H1 (cell line): ENCODE measurements around the gene PIGC. TPM values are rescaled to one million over a fixed set of nuclear protein-coding genes. Genes with fewer than 3 reads are reported as not detected.

Source experiments
- CTCF ChIA-PET: fragments of 300-600 bp; sonication (Branson Sonifier 250); formaldehyde crosslinking; loops from one replicate; lab custom pipeline; 2021; ENCODE audit not compliant: partially characterized antibody; lab: Charles Lee
- POLR2A ChIA-PET: fragments of 300-600 bp; sonication (Branson Sonifier 250); formaldehyde crosslinking; loops from one replicate; lab custom pipeline; 2021; ENCODE audit warnings: inconsistent platforms; ENCODE audit not compliant: partially characterized antibody; lab: Charles Lee
- DNase-seq, 2 experiments: peaks; one replicate each; pipeline versions ENCODE4 v3.0.0 to v3.0.0-alpha.2; 2010 to 2022; ENCODE audit warnings: low spot score in 2 of 2, low read depth in 1 of 2, mixed read lengths in 1 of 2
- FAIRE-seq: peaks from 2 replicates; lab custom pipeline; 2011; peaks lifted over from hg19 to GRCh38; lab: Jason Lieb, UNC
- H2AFZ ChIP-seq: 2 replicates; pipeline ENCODE4 v1.8.1; 2012; ENCODE audit warnings: low read length, inconsistent platforms
- H2AK5ac ChIP-seq: 2 replicates; pipeline ENCODE4 v1.6.1; 2013; ENCODE audit warnings: low read depth, low read length
- H2BK120ac ChIP-seq: replicated peaks from 2 replicates; pipeline ENCODE3; 2013; ENCODE audit warnings: low read depth, low read length, inconsistent platforms
- H2BK12ac ChIP-seq: 2 replicates; pipeline ENCODE4 v1.6.1; 2013; ENCODE audit warnings: low read depth, low read length
- H2BK15ac ChIP-seq: 2 replicates; pipeline ENCODE4 v1.6.1; 2013; ENCODE audit warnings: low read length
- H2BK20ac ChIP-seq: 2 replicates; pipeline ENCODE4 v1.6.1; 2013; ENCODE audit warnings: low read length
- H2BK5ac ChIP-seq: 2 replicates; pipeline ENCODE4 v1.6.1; 2013; ENCODE audit warnings: low read depth, low read length
- H3K14ac ChIP-seq: 2 replicates; pipeline ENCODE4 v1.6.1; 2013; ENCODE audit warnings: inconsistent platforms; ENCODE audit not compliant: insufficient read length
- H3K18ac ChIP-seq: 2 replicates; pipeline ENCODE4 v1.6.1; 2013; ENCODE audit warnings: low read length; ENCODE audit errors: extremely low read depth
- H3K23ac ChIP-seq: 2 replicates; pipeline ENCODE4 v1.6.1; 2013; ENCODE audit warnings: inconsistent platforms; ENCODE audit not compliant: insufficient read length
- H3K23me2 ChIP-seq: 2 replicates; pipeline ENCODE4 v1.6.1; 2013; ENCODE audit warnings: low read depth, low read length
- H3K27ac ChIP-seq: 2 replicates; pipeline ENCODE4 v1.6.1; 2011; ENCODE audit warnings: low read depth, low read length, inconsistent platforms
- H3K27me3 ChIP-seq, 4 experiments: replicated peaks in 1 of 4; 1 replicate in 1 of 4; 2 replicates in 3 of 4; pipeline versions ENCODE4 v1.6.1 to v1.8.1; 2011 to 2013; ENCODE audit warnings: low read length in 3 of 4, mild to moderate bottlenecking in 3 of 4, inconsistent platforms in 2 of 4, mixed read lengths in 2 of 4, moderate library complexity in 1 of 4; ENCODE audit not compliant: control insufficient read depth in 3 of 4, insufficient read depth in 3 of 4; ENCODE audit errors: extremely low read depth in 1 of 4
- H3K36me3 ChIP-seq, 4 experiments: 2 replicates each; pipeline versions ENCODE4 v1.6.1 to v1.8.1; 2011 to 2013; ENCODE audit warnings: mild to moderate bottlenecking in 4 of 4, low read length in 3 of 4, moderate library complexity in 2 of 4, control low read depth in 1 of 4, inconsistent platforms in 1 of 4; ENCODE audit not compliant: insufficient read depth in 4 of 4, control insufficient read depth in 2 of 4
- H3K4ac ChIP-seq: replicated peaks from 2 replicates; pipeline ENCODE3; 2013; ENCODE audit warnings: low read length, low read depth, mixed read lengths, inconsistent platforms; ENCODE audit not compliant: insufficient read length
- H3K4me1 ChIP-seq, 4 experiments: replicated peaks in 1 of 4; 1 replicate in 1 of 4; 2 replicates in 3 of 4; pipeline versions ENCODE4 v1.6.1 to v1.8.1; 2011 to 2013; ENCODE audit warnings: low read length in 3 of 4, inconsistent platforms in 2 of 4, mixed read lengths in 1 of 4; ENCODE audit not compliant: insufficient read depth in 4 of 4, control insufficient read depth in 3 of 4
- H3K4me2 ChIP-seq, 2 experiments: 2 replicates each; pipeline versions ENCODE4 v1.6.1 to v1.8.1; 2011 to 2013; ENCODE audit warnings: low read depth in 2 of 2, low read length in 2 of 2, control low read depth in 1 of 2, inconsistent platforms in 1 of 2, mild to moderate bottlenecking in 1 of 2; ENCODE audit not compliant: insufficient read depth in 1 of 2
- H3K4me3 ChIP-seq, 4 experiments: fragments of 200-600, 300-600 bp in 1 of 4; sonication (generic), shearing (Covaris generic), sonication (Bioruptor Twin) in 1 of 4; 2 replicates each; pipeline versions ENCODE4 v1.5.1 to v1.8.1; 2011 to 2016; ENCODE audit warnings: low read length in 4 of 4, low read depth in 3 of 4, control low read depth in 2 of 4, inconsistent platforms in 2 of 4, mild to moderate bottlenecking in 2 of 4, mixed read lengths in 1 of 4, moderate library complexity in 1 of 4; ENCODE audit not compliant: insufficient read depth in 2 of 4; ENCODE audit errors: extremely low read depth in 1 of 4
- H3K56ac ChIP-seq: replicated peaks from 2 replicates; pipeline ENCODE3; 2013; ENCODE audit warnings: low read depth, mild to moderate bottlenecking, mixed read lengths, low read length, inconsistent platforms; ENCODE audit not compliant: insufficient read length
- H3K79me1 ChIP-seq: 2 replicates; pipeline ENCODE4 v1.6.1; 2013; ENCODE audit warnings: low read depth, low read length, control low read depth
- H3K79me2 ChIP-seq, 2 experiments: 2 replicates each; pipeline versions ENCODE4 v1.6.1 to v1.8.1; 2012 to 2013; ENCODE audit warnings: low read length in 2 of 2, mild to moderate bottlenecking in 2 of 2, inconsistent platforms in 1 of 2; ENCODE audit not compliant: insufficient read depth in 2 of 2, control insufficient read depth in 1 of 2
- H3K9ac ChIP-seq, 4 experiments: replicated peaks in 1 of 4; 1 replicate in 1 of 4; 2 replicates in 3 of 4; pipeline versions ENCODE4 v1.6.1 to v1.8.1; 2011 to 2013; ENCODE audit warnings: low read depth in 3 of 4, low read length in 3 of 4, control low read depth in 2 of 4, mild to moderate bottlenecking in 2 of 4, moderate library complexity in 2 of 4, inconsistent platforms in 1 of 4; ENCODE audit errors: extremely low read depth in 1 of 4
- H3K9me3 ChIP-seq, 2 experiments: 2 replicates each; pipeline versions ENCODE4 v1.6.1 to v1.8.1; 2012 to 2013; ENCODE audit warnings: mild to moderate bottlenecking in 2 of 2, moderate library complexity in 2 of 2, control low read depth in 1 of 2, inconsistent platforms in 1 of 2, low read depth in 1 of 2, low read length in 1 of 2, mixed read lengths in 1 of 2; ENCODE audit not compliant: insufficient read depth in 2 of 2
- H4K20me1 ChIP-seq, 2 experiments: replicated peaks in 1 of 2; 2 replicates each; pipeline versions ENCODE3 to v1.8.1; 2011 to 2013; ENCODE audit warnings: inconsistent platforms in 2 of 2, low read length in 2 of 2, mild to moderate bottlenecking in 1 of 2; ENCODE audit not compliant: insufficient read depth in 2 of 2, control insufficient read depth in 1 of 2
- H4K5ac ChIP-seq: 2 replicates; pipeline ENCODE4 v1.6.1; 2013; ENCODE audit warnings: low read length, low read depth, mixed read lengths, inconsistent platforms; ENCODE audit not compliant: insufficient read length
- H4K8ac ChIP-seq: 2 replicates; pipeline ENCODE4 v1.8.0; 2013; ENCODE audit warnings: mild to moderate bottlenecking, moderate library complexity, low read length, inconsistent platforms; ENCODE audit not compliant: insufficient read depth; ENCODE audit errors: extremely low read depth
- H4K91ac ChIP-seq: replicated peaks from 2 replicates; pipeline ENCODE3; 2013; ENCODE audit warnings: low read length, mixed read lengths, inconsistent platforms; ENCODE audit not compliant: insufficient read length
- BACH1 ChIP-seq: IDR thresholded peaks from 2 replicates; pipeline ENCODE4 v1.6.1; 2012; ENCODE audit warnings: low read length, improper control_type of control experiment
- CREB1 ChIP-seq: IDR thresholded peaks from 2 replicates; pipeline ENCODE4 v1.6.1; 2012; ENCODE audit warnings: inconsistent platforms
- CTCF ChIP-seq, 3 experiments: IDR thresholded peaks; 1 replicate in 2 of 3; 2 replicates in 1 of 3; pipeline versions ENCODE4 v1.5.1 to v1.6.1; 2011; ENCODE audit warnings: low read length in 3 of 3, mild to moderate bottlenecking in 3 of 3, inconsistent platforms in 2 of 3, low read depth in 1 of 3, moderate library complexity in 1 of 3; ENCODE audit not compliant: insufficient read depth in 1 of 3; ENCODE audit errors: control extremely low read depth in 1 of 3
- JUN ChIP-seq: IDR thresholded peaks from 2 replicates; pipeline ENCODE4 v1.6.1; 2011; ENCODE audit warnings: low read depth, mild to moderate bottlenecking, improper control_type of control experiment, low read length
- KDM4A ChIP-seq: IDR thresholded peaks from one replicate; pipeline ENCODE4 v1.7.1; 2012; ENCODE audit warnings: low read depth, mild to moderate bottlenecking, moderate library complexity, low read length, inconsistent platforms; ENCODE audit not compliant: severe bottlenecking
- POLR2A ChIP-seq, 2 experiments: IDR thresholded peaks; 1 replicate in 1 of 2; 2 replicates in 1 of 2; pipeline ENCODE4 v1.6.1; 2011; ENCODE audit warnings: low read depth in 2 of 2, low read length in 2 of 2, mild to moderate bottlenecking in 2 of 2; ENCODE audit errors: control extremely low read depth in 1 of 2
- POU5F1 ChIP-seq: IDR thresholded peaks from 2 replicates; pipeline ENCODE4 v1.6.1; 2011; ENCODE audit warnings: low read depth, mild to moderate bottlenecking, low read length, moderate library complexity
- RFX5 ChIP-seq: IDR thresholded peaks from 2 replicates; pipeline ENCODE4 v1.6.1; 2011; ENCODE audit warnings: low read depth, low read length, improper control_type of control experiment, borderline replicate concordance
- SIX5 ChIP-seq: IDR thresholded peaks from 2 replicates; pipeline ENCODE4 v1.6.1; 2011; ENCODE audit warnings: mild to moderate bottlenecking, low read depth, low read length
- TAF1 ChIP-seq: IDR thresholded peaks from 2 replicates; pipeline ENCODE4 v1.6.1; 2011; ENCODE audit warnings: mild to moderate bottlenecking, low read depth, low read length
- USF2 ChIP-seq: IDR thresholded peaks from 2 replicates; pipeline ENCODE4 v1.6.1; 2011; ENCODE audit warnings: low read length, improper control_type of control experiment
- ZNF274 ChIP-seq: IDR thresholded peaks from 2 replicates; pipeline ENCODE4 v1.7.0; 2012; ENCODE audit warnings: low read length, borderline replicate concordance; ENCODE audit errors: extremely low read depth
- WGBS, 2 experiments: shearing (Covaris generic) in 1 of 2; methylation state at CpG; one replicate each; pipeline versions ENCODE4 v1.1.6 to v1.1.7; 2013 to 2015; ENCODE audit warnings: low lambda C conversion rate in 2 of 2, mixed read lengths in 2 of 2, inconsistent platforms in 1 of 2, low coverage in 1 of 2, missing lambda C conversion rate in 1 of 2; ENCODE audit not compliant: insufficient replicate concordance in 2 of 2, insufficient coverage in 1 of 2, insufficient read length in 1 of 2; ENCODE audit errors: extremely low coverage in 1 of 2, missing lambda C conversion rate in 1 of 2; 5-methylcytosine and 5-hydroxymethylcytosine counted together
- polyA plus RNA-seq, 7 experiments: library from polyadenylated mRNA; depleted of rRNA in 3 of 7; stranded (reverse) in 5 of 7; unstranded in 2 of 7; fragments of >200 nt in 5 of 7; fragments of 200-250 nt in 2 of 7; gene quantifications; 1 replicate in 5 of 7; 2 replicates in 1 of 7; 4 replicates in 1 of 7; pipeline versions ENCODE4 v1.2.1 to v1.2.3, GENCODE V29; 2011 to 2013; ENCODE audit warnings: missing spikeins in 2 of 7, mixed read lengths in 2 of 7
- total RNA-seq: library from RNA; stranded (reverse); fragmentation: NEBNext Ultra II Directional; extraction: Animal tissue kit (Norgen Biotek cat#: 25700); gene quantifications from 2 replicates; pipeline ENCODE4 v1.2.1, GENCODE V29; 2021

PIGC gene
- total and polyA plus RNA-seq, 2 of the 8 experiments (the other 6 are each of a cell fraction or from before 2014, with no cell fraction given): 21.0 to 39.3 TPM

- no peak overlapping the region for H2BK20ac ChIP-seq
- ChIA-PET POLR2A (no interaction called here), CTCF (interaction anchor here (1.0 to 1.1 kb wide), 3 partner anchors 38 to 60 kb away, joined by 3 to 4 read pairs (median 3); no protein-coding TSS in a partner anchor)
- no peaks in the 10 kb centered on the region for H4K20me1 ChIP-seq
- H2BK120ac ChIP-seq: no peak overlapping the region
- no peaks in the 10 kb centered on the region for H3K36me3 ChIP-seq
- FAIRE-seq: no peak
- H3K27ac ChIP-seq: no peak overlapping the region
- no peaks in the 10 kb centered on the region for H3K23me2 ChIP-seq
- no peak overlapping the region for H3K4me3 ChIP-seq
- no peak overlapping the region for H4K8ac ChIP-seq
- DNase-seq: no peak
- H3K18ac ChIP-seq: no peak overlapping the region
- H3K23ac ChIP-seq: no peak overlapping the region
- no peak overlapping the region for H2BK5ac ChIP-seq
- H2AFZ ChIP-seq: no peak overlapping the region
- no peaks in the 10 kb centered on the region for H3K79me1 ChIP-seq
- H2AK5ac ChIP-seq: no peak overlapping the region
- 86% methylated on average over 3 of the region's 3 CpGs; no CpG with 5 or more reads in 1 of the 2 experiments for WGBS, 2 experiments
- H3K4me2 ChIP-seq: no peak overlapping the region
- no peaks in the 10 kb centered on the region for H3K4me1 ChIP-seq
- no peaks in the 10 kb centered on the region for H3K79me2 ChIP-seq
- no peak overlapping the region for H3K14ac ChIP-seq
- no peak for TF ChIP-seq RFX5
- TF ChIP-seq ZNF274: no peak
- no peak for TF ChIP-seq CTCF (IDR thresholded peaks at IDR 0.05; ENCODE audit: control extremely low read depth in 1 of 3, insufficient read depth in 1 of 3, low read depth in 1 of 3, low read length in 3 of 3)
- TF ChIP-seq TAF1: no peak
- no peak for TF ChIP-seq CREB1
- TF ChIP-seq POLR2A (IDR thresholded peaks at IDR 0.05; ENCODE audit: control extremely low read depth in 1 of 2, low read depth in 2 of 2, low read length in 2 of 2): no peak
- TF ChIP-seq SIX5: no peak
- no peak for TF ChIP-seq KDM4A
- no peak for TF ChIP-seq USF2
- no peak for TF ChIP-seq POU5F1
- TF ChIP-seq BACH1: no peak
- TF ChIP-seq JUN: no peak
- H3K4ac ChIP-seq: no peak overlapping the region
- H3K9ac ChIP-seq: no peak overlapping the region
- no peak overlapping the region for H4K91ac ChIP-seq
- no peak overlapping the region for H2BK15ac ChIP-seq
- H4K5ac ChIP-seq: no peak overlapping the region
- no peak overlapping the region for H2BK12ac ChIP-seq
- H3K56ac ChIP-seq: no peak overlapping the region
- no peaks in the 10 kb centered on the region for H3K27me3 ChIP-seq
- no peaks in the 10 kb centered on the region for H3K9me3 ChIP-seq
Observed at GRCh38 chr1:172488393-172488792, 44.5 kb upstream of the PIGC start.
